Measurements from ENCODE around the gene ANKS4B. TPM values are rescaled to one million over a fixed set of nuclear protein-coding genes. Genes with fewer than 3 reads are reported as not detected.

ANKS4B gene
- total RNA-seq, 1 experiment from 2014 or later = 0.09 TPM

- Histone ChIP-seq H3K56ac (ENCODE audit: insufficient read length, low read depth, low read length) (no peak overlapping the region), H3K23me2 (ENCODE audit: insufficient read length, low read depth, low read length, poor library complexity, severe bottlenecking) (no peaks in the 10 kb centered on the region), H2AFZ (ENCODE audit: low read length) (no peak overlapping the region), H2BK12ac (ENCODE audit: insufficient read length, low read depth, low read length) (no peak overlapping the region), H3K9me3 (ENCODE audit: control insufficient read depth, low read depth, low read length) (no peaks in the 10 kb centered on the region), H4K5ac (ENCODE audit: insufficient read length, low read depth, low read length) (no peak overlapping the region), H2BK120ac (ENCODE audit: low read depth, low read length, poor library complexity, severe bottlenecking) (no peak overlapping the region), H2BK20ac (ENCODE audit: low read depth, low read length, poor library complexity, severe bottlenecking) (no peak overlapping the region), H2BK5ac (ENCODE audit: insufficient read length, low read length) (no peak overlapping the region), H3K14ac (ENCODE audit: insufficient read depth, low read length) (no peak overlapping the region), H2BK15ac (ENCODE audit: low read depth, low read length) (no peak overlapping the region), H3K18ac (ENCODE audit: insufficient read length, low read depth, low read length) (no peak overlapping the region), H3K79me1 (ENCODE audit: insufficient read depth, low read depth, low read length, poor library complexity, severe bottlenecking) (no peaks in the 10 kb centered on the region), H3K79me2 (ENCODE audit: insufficient read depth, low read length) (no peaks in the 10 kb centered on the region), H3K27ac (ENCODE audit: insufficient read length, low read depth, low read length) (no peak overlapping the region), H3K23ac (ENCODE audit: insufficient read length, low read depth, low read length) (no peak overlapping the region), H4K91ac (ENCODE audit: insufficient read length, low read depth, low read length) (no peak overlapping the region), H3K4ac (ENCODE audit: low read depth, low read length) (no peak overlapping the region), H4K8ac (replicated peaks; ENCODE audit: insufficient read length, low read depth, low read length) (no peak overlapping the region), H3K9ac (ENCODE audit: extremely low read depth, insufficient read length, low read length) (no peak overlapping the region), H2AK5ac (ENCODE audit: insufficient read length, low read length) (no peak overlapping the region), H4K20me1 (ENCODE audit: control insufficient read depth, insufficient read depth, insufficient read length) (no peaks in the 10 kb centered on the region), H3T11ph (ENCODE audit: low read length) (no peak overlapping the region), H3K27me3 (ENCODE audit: insufficient read depth, low read length) (no peaks in the 10 kb centered on the region; the same call in 1 of the 2 replicates), H3K4me2 (ENCODE audit: insufficient read depth, insufficient read length, low read length) (no peak overlapping the region), H3K4me1 (ENCODE audit: insufficient read depth, low read length) (no peaks in the 10 kb centered on the region)
- H3K4me1 Mint-ChIP-seq = peaks cover 0 to 7% of the 10 kb centered on the region in 2 experiments; a peak in 2 of 4 replicates
- no peak for TF ChIP-seq CTCF (conservative IDR thresholded peaks at IDR 0.05)
- H3K9me3 Mint-ChIP-seq = peaks cover 0 to 3% of the 10 kb centered on the region in 2 experiments; a peak in 1 of 5 replicates
- no peak overlapping the region for H3K4me3 Mint-ChIP-seq
- H3K27me3 Mint-ChIP-seq (ENCODE audit: low read depth) = peaks cover 11% of the 10 kb centered on the region
- no peak for DNase-seq
- H3K36me3 Mint-ChIP-seq (ENCODE audit: insufficient read depth in 1 of 3, low read depth in 3 of 3) = no peaks in the 10 kb centered on the region
- H3K27ac Mint-ChIP-seq = no peak overlapping the region
Observed at GRCh38 chr16:21190599-21190998, 42.9 kb upstream of the ANKS4B start.
